Vagina (tissue), 2 donors: ENCODE data around the gene ZBTB7A. TPM values are rescaled to one million over a fixed set of nuclear protein-coding genes. Genes with fewer than 3 reads are reported as not detected.

Source experiments
- DNase-seq, 2 donors: peaks; one replicate each; pipeline ENCODE4 v3.0.0-alpha.2; 2017; ENCODE audit errors: extremely low spot score in 2 of 2
- H3K27ac ChIP-seq: fragments of 200-600 bp; sonication (generic); one replicate; pipeline ENCODE4 v1.5.1; 2019
- H3K27me3 ChIP-seq: fragments of 200-600 bp; sonication (generic); one replicate; pipeline ENCODE4 v1.5.1; 2019
- H3K36me3 ChIP-seq, 2 donors: fragments of 200-600 bp; sonication (generic); one replicate each; pipeline ENCODE4 v1.5.1; 2017 to 2019
- H3K4me1 ChIP-seq: fragments of 200-600 bp; sonication (generic); one replicate; pipeline ENCODE4 v1.5.1; 2019
- H3K4me3 ChIP-seq, 2 donors: fragments of 200-600 bp; sonication (generic); 1 replicate in 1 of 2; 2 replicates in 1 of 2; pipeline ENCODE4 v1.5.1; 2016 to 2019
- H3K9me3 ChIP-seq: fragments of 200-600 bp; sonication (generic); one replicate; pipeline ENCODE4 v1.5.1; 2019
- CTCF ChIP-seq, 3 experiments: fragments of 450-650 bp in 2 of 3; fragments of 200-600 bp in 1 of 3; sonication (generic) in 1 of 3; IDR thresholded peaks; one replicate each; pipeline ENCODE4 v1.5.1; 2017 to 2019; ENCODE audit warnings: antibody characterized with exemption in 3 of 3, mild to moderate bottlenecking in 2 of 3, moderate library complexity in 2 of 3
- POLR2A ChIP-seq, 2 donors: fragments of 450-650 bp; IDR thresholded peaks; one replicate each; pipeline ENCODE4 v1.6.1; 2017; ENCODE audit warnings: antibody characterized with exemption in 2 of 2, mild to moderate bottlenecking in 2 of 2, moderate library complexity in 2 of 2
- POLR2AphosphoS5 ChIP-seq, 2 donors: sonication (generic); formaldehyde crosslinking; IDR thresholded peaks; one replicate each; pipeline ENCODE4 v1.9.0; 2017; ENCODE audit warnings: antibody characterized with exemption in 2 of 2, mild to moderate bottlenecking in 2 of 2, low read depth in 1 of 2; ENCODE audit not compliant: insufficient read depth in 1 of 2
- intact Hi-C: fragments of 100-400 bp; cut with DNase I; formaldehyde crosslinking; loops from one replicate; pipeline ENCODE4 v1.15.1; 2023
- total RNA-seq: library from RNA; depleted of rRNA; stranded (reverse); fragments of >200 nt; gene quantifications from one replicate; pipeline ENCODE4 v1.2.3, GENCODE V29; 2016

ZBTB7A gene
- total RNA-seq, 1 donor from 2014 or later = 60.6 TPM

DNA sequence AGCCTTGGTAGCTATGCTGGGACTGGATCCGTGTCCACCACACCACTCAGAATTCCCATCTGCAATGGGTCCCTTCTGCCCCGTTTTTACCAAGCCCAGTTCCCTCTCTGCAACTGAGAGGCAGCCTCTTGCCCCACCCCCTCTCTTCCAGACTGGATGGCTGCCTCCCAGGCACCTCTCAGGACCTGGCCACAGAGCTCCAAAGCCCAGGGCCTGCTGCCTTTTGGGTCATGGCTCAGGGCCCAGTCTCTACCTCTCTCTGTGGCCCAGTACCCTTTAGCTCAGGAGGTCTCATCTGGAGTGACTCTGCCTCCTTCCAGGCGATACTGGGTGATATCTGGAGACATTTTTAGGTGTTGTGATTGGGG is 10.3 kb upstream of the ZBTB7A start:
- TF ChIP-seq CTCF (IDR thresholded peaks at IDR 0.05) (no peak), POLR2AphosphoS5 (IDR thresholded peaks at IDR 0.05; ENCODE audit: insufficient read depth in 1 of 2, low read depth in 1 of 2) (no peak), POLR2A (IDR thresholded peaks at IDR 0.05) (no peak)
- H3K4me3 ChIP-seq = no peak overlapping the region
- no peaks in the 10 kb centered on the region for H3K27me3 ChIP-seq
- H3K4me1 ChIP-seq = peaks cover 12% of the 10 kb centered on the region
- intact Hi-C loops = no loop called here
- no peak for DNase-seq
- H3K9me3 ChIP-seq = no peaks in the 10 kb centered on the region
- no peak overlapping the region for H3K27ac ChIP-seq
- no peaks in the 10 kb centered on the region for H3K36me3 ChIP-seq

DNA sequence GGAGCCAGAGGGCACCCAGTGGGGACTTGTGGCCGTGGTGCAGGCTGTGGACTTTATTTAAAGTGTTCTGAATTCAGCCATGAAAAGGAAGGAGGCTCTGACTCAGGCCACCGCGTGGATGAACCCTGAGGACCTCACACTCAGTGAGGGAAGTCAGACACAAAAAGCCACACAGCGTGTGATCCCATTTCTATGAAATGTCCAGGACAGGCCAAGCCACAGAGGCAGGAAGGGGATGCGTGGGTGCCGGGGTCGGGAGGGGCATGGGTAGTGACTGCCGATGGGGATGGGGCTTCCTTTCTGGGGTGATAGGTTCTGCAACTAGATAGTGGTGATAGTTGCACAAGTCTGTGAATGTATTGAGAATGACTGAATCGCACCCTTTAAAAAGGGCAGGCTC is 8.7 kb upstream of the ZBTB7A start:
- Histone ChIP-seq H3K4me3 (no peak overlapping the region), H3K27me3 (no peaks in the 10 kb centered on the region), H3K9me3 (no peaks in the 10 kb centered on the region), H3K27ac (no peak overlapping the region), H3K4me1 (peaks cover 12% of the 10 kb centered on the region), H3K36me3 (no peaks in the 10 kb centered on the region)
- intact Hi-C loops = no loop called here
- TF ChIP-seq POLR2A (IDR thresholded peaks at IDR 0.05) (no peak), CTCF (IDR thresholded peaks at IDR 0.05) (no peak), POLR2AphosphoS5 (IDR thresholded peaks at IDR 0.05; ENCODE audit: insufficient read depth in 1 of 2, low read depth in 1 of 2) (no peak)
- no peak for DNase-seq

GRCh38 chr19:4071610-4072009 is 4.9 kb upstream of the ZBTB7A start:
- Histone ChIP-seq H3K36me3 (no peaks in the 10 kb centered on the region), H3K9me3 (no peaks in the 10 kb centered on the region), H3K27ac (no peak overlapping the region), H3K27me3 (no peaks in the 10 kb centered on the region), H3K4me1 (peaks cover 17% of the 10 kb centered on the region), H3K4me3 (no peak overlapping the region)
- TF ChIP-seq POLR2AphosphoS5 (IDR thresholded peaks at IDR 0.05; ENCODE audit: insufficient read depth in 1 of 2, low read depth in 1 of 2) = no peak
- intact Hi-C loops = no loop called here
- DNase-seq = no peak

- Histone ChIP-seq H3K4me3 (no peak overlapping the region), H3K27me3 (no peaks in the 10 kb centered on the region), H3K4me1 (peaks cover 19% of the 10 kb centered on the region), H3K27ac (no peak overlapping the region), H3K36me3 (no peaks in the 10 kb centered on the region), H3K9me3 (no peaks in the 10 kb centered on the region)
- TF ChIP-seq POLR2A (IDR thresholded peaks at IDR 0.05) = no peak
- no peak for TF ChIP-seq CTCF (IDR thresholded peaks at IDR 0.05)
- TF ChIP-seq POLR2AphosphoS5 (IDR thresholded peaks at IDR 0.05; ENCODE audit: insufficient read depth in 1 of 2, low read depth in 1 of 2) = no peak
- no peak for DNase-seq
- intact Hi-C loops = loop anchor here (5.0 kb wide), 1 partner anchor 82 kb away; the partner anchor contains the start of gene EEF2
Observed at GRCh38 chr19:4069331-4069959, 2.7 kb upstream of the ZBTB7A start.

DNA sequence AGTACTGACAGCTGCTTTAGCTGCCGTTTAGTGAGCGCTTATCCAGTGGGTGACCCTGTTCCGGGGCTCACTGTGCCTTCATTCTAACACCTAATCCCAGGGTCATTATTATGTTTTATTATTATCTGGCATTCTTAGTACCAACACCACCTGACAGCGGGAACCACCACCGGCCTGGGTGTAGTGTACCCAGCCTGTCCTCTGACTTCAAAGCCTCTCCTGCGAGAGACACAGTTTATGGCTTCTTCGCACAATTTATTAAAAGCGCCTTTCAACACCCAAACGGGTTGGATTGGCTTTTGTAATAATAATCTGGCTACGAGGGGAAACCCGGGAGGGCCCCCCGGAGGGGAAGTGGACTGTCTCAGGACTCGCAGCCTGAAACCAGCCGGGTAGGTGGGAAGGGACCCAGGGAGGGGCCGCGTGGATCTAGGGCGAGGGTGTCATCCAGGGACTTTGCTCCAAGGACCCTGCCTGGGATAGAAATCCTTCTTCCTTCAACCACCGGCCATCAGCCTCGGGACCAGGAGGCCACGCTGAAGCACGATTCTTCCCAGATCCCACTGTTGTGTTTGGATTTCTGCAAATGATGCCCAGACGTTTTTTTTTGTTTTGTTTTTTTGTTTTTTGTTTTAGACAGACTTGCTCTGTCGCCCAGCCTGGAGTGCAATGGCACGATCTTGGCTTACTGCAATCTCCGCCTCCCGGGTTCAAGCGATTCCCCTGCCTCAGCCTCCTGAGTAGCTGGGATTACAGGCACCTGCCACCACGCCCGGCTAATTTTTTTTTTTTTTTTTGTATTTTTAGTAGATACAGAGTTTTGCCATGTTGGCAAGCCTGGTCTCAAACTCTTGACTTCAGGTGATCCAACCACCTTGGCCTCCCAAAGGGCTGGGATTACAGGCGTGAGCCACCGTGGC is 1.6 kb upstream of the ZBTB7A start:
- Histone ChIP-seq H3K27me3 (no peaks in the 10 kb centered on the region), H3K4me3 (peak overlapping the region; percentile 99 to 100), H3K36me3 (no peaks in the 10 kb centered on the region), H3K27ac (peak overlapping the region; percentile 99), H3K4me1 (peaks cover 29% of the 10 kb centered on the region), H3K9me3 (no peaks in the 10 kb centered on the region)
- TF ChIP-seq POLR2AphosphoS5 (IDR thresholded peaks at IDR 0.05; ENCODE audit: insufficient read depth in 1 of 2, low read depth in 1 of 2) (no peak), CTCF (IDR thresholded peaks at IDR 0.05) (no peak), POLR2A (IDR thresholded peaks at IDR 0.05) (no peak)
- intact Hi-C loops = loop anchor here (5.0 kb wide), 1 partner anchor 81 kb away; the partner anchor contains the start of gene EEF2
- DNase-seq = no peak
